H9 (cell line): ENCODE measurements around the gene B4GALNT4. TPM values are rescaled to one million over a fixed set of nuclear protein-coding genes. Genes with fewer than 3 reads are reported as not detected.

Experiments
- DNase-seq: peaks from one replicate; pipeline ENCODE4 v3.0.0-alpha.2; 2017
- H2AFZ ChIP-seq: one replicate; pipeline ENCODE4 v1.6.1; 2013; ENCODE audit warnings: mild to moderate bottlenecking, low read length, control low read depth, moderate library complexity
- H2AK5ac ChIP-seq: 2 replicates; pipeline ENCODE4 v1.6.1; 2013; ENCODE audit warnings: low read length, control low read depth, mixed read lengths; ENCODE audit not compliant: insufficient read length
- H2BK120ac ChIP-seq: one replicate; pipeline ENCODE4 v1.6.1; 2013; ENCODE audit warnings: low read depth, mild to moderate bottlenecking, low read length, control low read depth, inconsistent platforms; ENCODE audit not compliant: poor library complexity, severe bottlenecking
- H2BK12ac ChIP-seq: 2 replicates; pipeline ENCODE4 v1.6.1; 2013; ENCODE audit warnings: low read length, control low read depth, mixed read lengths, low read depth; ENCODE audit not compliant: insufficient read length
- H2BK15ac ChIP-seq: 2 replicates; pipeline ENCODE4 v1.6.1; 2013; ENCODE audit warnings: low read depth, low read length, control low read depth
- H2BK20ac ChIP-seq: one replicate; pipeline ENCODE4 v1.6.1; 2013; ENCODE audit warnings: low read depth, mild to moderate bottlenecking, low read length, control low read depth, inconsistent platforms; ENCODE audit not compliant: poor library complexity, severe bottlenecking
- H2BK5ac ChIP-seq: 2 replicates; pipeline ENCODE4 v1.6.1; 2013; ENCODE audit warnings: low read length, control low read depth, mixed read lengths; ENCODE audit not compliant: insufficient read length
- H3K14ac ChIP-seq: 2 replicates; pipeline ENCODE4 v1.6.1; 2013; ENCODE audit warnings: low read length, control low read depth; ENCODE audit not compliant: insufficient read depth
- H3K18ac ChIP-seq: 2 replicates; pipeline ENCODE4 v1.6.1; 2013; ENCODE audit warnings: low read depth, mild to moderate bottlenecking, mixed read lengths, low read length, control low read depth; ENCODE audit not compliant: insufficient read length
- H3K23ac ChIP-seq: 2 replicates; pipeline ENCODE4 v1.6.1; 2013; ENCODE audit warnings: low read length, control low read depth, mixed read lengths, low read depth; ENCODE audit not compliant: insufficient read length
- H3K23me2 ChIP-seq: 2 replicates; pipeline ENCODE4 v1.6.1; 2013; ENCODE audit warnings: low read depth, mild to moderate bottlenecking, mixed read lengths, low read length, control low read depth; ENCODE audit not compliant: insufficient read length, poor library complexity, severe bottlenecking
- H3K27ac ChIP-seq: 2 replicates; pipeline ENCODE4 v1.5.1; 2013; ENCODE audit warnings: low read length, control low read depth, mixed read lengths, low read depth; ENCODE audit not compliant: insufficient read length
- H3K27me3 ChIP-seq: 2 replicates; pipeline ENCODE4 v1.6.1; 2013; ENCODE audit warnings: low read length, control low read depth, inconsistent platforms; ENCODE audit not compliant: insufficient read depth
- H3K4ac ChIP-seq: 2 replicates; pipeline ENCODE4 v1.6.1; 2013; ENCODE audit warnings: low read depth, mild to moderate bottlenecking, control low read depth, inconsistent platforms, low read length, moderate library complexity
- H3K4me1 ChIP-seq: 2 replicates; pipeline ENCODE4 v1.6.1; 2013; ENCODE audit warnings: low read length, control low read depth, inconsistent platforms; ENCODE audit not compliant: insufficient read depth
- H3K4me2 ChIP-seq: 2 replicates; pipeline ENCODE4 v1.6.1; 2013; ENCODE audit warnings: low read length, control low read depth, mixed read lengths; ENCODE audit not compliant: insufficient read length, insufficient read depth
- H3K56ac ChIP-seq: 2 replicates; pipeline ENCODE4 v1.6.1; 2013; ENCODE audit warnings: low read depth, mild to moderate bottlenecking, mixed read lengths, low read length, control low read depth; ENCODE audit not compliant: insufficient read length
- H3K79me1 ChIP-seq: 2 replicates; pipeline ENCODE4 v1.6.1; 2013; ENCODE audit warnings: low read depth, mild to moderate bottlenecking, moderate library complexity, low read length, control low read depth, inconsistent platforms; ENCODE audit not compliant: insufficient read depth, poor library complexity, severe bottlenecking
- H3K79me2 ChIP-seq: 2 replicates; pipeline ENCODE4 v1.6.1; 2013; ENCODE audit warnings: low read length, control low read depth, inconsistent platforms; ENCODE audit not compliant: insufficient read depth
- H3K9ac ChIP-seq: 2 replicates; pipeline ENCODE4 v1.6.1; 2013; ENCODE audit warnings: low read length, control low read depth, mixed read lengths; ENCODE audit not compliant: insufficient read length; ENCODE audit errors: extremely low read depth
- H3K9me3 ChIP-seq: one replicate; pipeline ENCODE4 v1.6.1; 2013; ENCODE audit warnings: low read depth, low read length, inconsistent platforms; ENCODE audit not compliant: control insufficient read depth
- H3T11ph ChIP-seq: one replicate; pipeline ENCODE4 v1.6.1; 2013; ENCODE audit warnings: mild to moderate bottlenecking, low read length, control low read depth, inconsistent platforms
- H4K20me1 ChIP-seq: one replicate; pipeline ENCODE4 v1.6.1; 2013; ENCODE audit not compliant: control insufficient read depth, insufficient read length, insufficient read depth
- H4K5ac ChIP-seq: 2 replicates; pipeline ENCODE4 v1.6.1; 2013; ENCODE audit warnings: low read depth, mild to moderate bottlenecking, mixed read lengths, low read length, control low read depth; ENCODE audit not compliant: insufficient read length
- H4K8ac ChIP-seq: replicated peaks from 2 replicates; pipeline ENCODE4 v1.6.1; 2013; ENCODE audit warnings: low read length, control low read depth, mixed read lengths, low read depth; ENCODE audit not compliant: insufficient read length
- H4K91ac ChIP-seq: 2 replicates; pipeline ENCODE4 v1.6.1; 2013; ENCODE audit warnings: low read depth, mild to moderate bottlenecking, moderate library complexity, mixed read lengths, low read length, control low read depth; ENCODE audit not compliant: insufficient read length
- H3K27ac Mint-ChIP-seq, 3 experiments: 2 replicates in 2 of 3; 3 replicates in 1 of 3; pipeline ENCODE4 v1.8.0; 2020 to 2021; ENCODE audit warnings: mixed read lengths in 3 of 3, mild to moderate bottlenecking in 1 of 3, moderate library complexity in 1 of 3
- H3K27me3 Mint-ChIP-seq: 2 replicates; pipeline ENCODE4 v1.8.0; 2021; ENCODE audit warnings: low read depth, mild to moderate bottlenecking, moderate library complexity, mixed read lengths
- H3K36me3 Mint-ChIP-seq, 3 experiments: 2 replicates in 2 of 3; 3 replicates in 1 of 3; pipeline ENCODE4 v1.8.0; 2020 to 2021; ENCODE audit warnings: low read depth in 3 of 3, mixed read lengths in 3 of 3; ENCODE audit not compliant: insufficient read depth in 1 of 3
- H3K4me1 Mint-ChIP-seq, 2 experiments: 2 replicates each; pipeline ENCODE4 v1.8.0; 2020; ENCODE audit warnings: mixed read lengths in 2 of 2
- H3K4me3 Mint-ChIP-seq, 2 experiments: 2 replicates in 1 of 2; 3 replicates in 1 of 2; pipeline ENCODE4 v1.8.0; 2020 to 2021; ENCODE audit warnings: mild to moderate bottlenecking in 2 of 2, mixed read lengths in 2 of 2, moderate library complexity in 1 of 2
- H3K9me3 Mint-ChIP-seq, 2 experiments: 2 replicates in 1 of 2; 3 replicates in 1 of 2; pipeline ENCODE4 v1.8.0; 2020; ENCODE audit warnings: mild to moderate bottlenecking in 2 of 2, mixed read lengths in 2 of 2, moderate library complexity in 1 of 2
- WGBS: extraction: QIAGEN DNeasy Blood & Tissue Kit; methylation state at CpG from one replicate; pipeline ENCODE4 v1.1.7; 2013; ENCODE audit warnings: missing lambda C conversion rate, low lambda C conversion rate, mixed read lengths; ENCODE audit not compliant: insufficient read length; ENCODE audit errors: extremely low coverage; 5-methylcytosine and 5-hydroxymethylcytosine counted together
- total RNA-seq: library from RNA; stranded (reverse); gene quantifications from 2 replicates; pipeline ENCODE4 v1.2.1, GENCODE V29; 2021
- TF ChIP-seq, protein P1 (sequence below): fragments of 200-600 bp; sonication (generic); conservative IDR thresholded peaks from 3 replicates; pipeline ENCODE4 v1.8.0; 2021; ENCODE audit warnings: antibody characterized with exemption, mild to moderate bottlenecking

B4GALNT4 gene
- total RNA-seq, 1 experiment from 2014 or later = 105 TPM

DNA sequence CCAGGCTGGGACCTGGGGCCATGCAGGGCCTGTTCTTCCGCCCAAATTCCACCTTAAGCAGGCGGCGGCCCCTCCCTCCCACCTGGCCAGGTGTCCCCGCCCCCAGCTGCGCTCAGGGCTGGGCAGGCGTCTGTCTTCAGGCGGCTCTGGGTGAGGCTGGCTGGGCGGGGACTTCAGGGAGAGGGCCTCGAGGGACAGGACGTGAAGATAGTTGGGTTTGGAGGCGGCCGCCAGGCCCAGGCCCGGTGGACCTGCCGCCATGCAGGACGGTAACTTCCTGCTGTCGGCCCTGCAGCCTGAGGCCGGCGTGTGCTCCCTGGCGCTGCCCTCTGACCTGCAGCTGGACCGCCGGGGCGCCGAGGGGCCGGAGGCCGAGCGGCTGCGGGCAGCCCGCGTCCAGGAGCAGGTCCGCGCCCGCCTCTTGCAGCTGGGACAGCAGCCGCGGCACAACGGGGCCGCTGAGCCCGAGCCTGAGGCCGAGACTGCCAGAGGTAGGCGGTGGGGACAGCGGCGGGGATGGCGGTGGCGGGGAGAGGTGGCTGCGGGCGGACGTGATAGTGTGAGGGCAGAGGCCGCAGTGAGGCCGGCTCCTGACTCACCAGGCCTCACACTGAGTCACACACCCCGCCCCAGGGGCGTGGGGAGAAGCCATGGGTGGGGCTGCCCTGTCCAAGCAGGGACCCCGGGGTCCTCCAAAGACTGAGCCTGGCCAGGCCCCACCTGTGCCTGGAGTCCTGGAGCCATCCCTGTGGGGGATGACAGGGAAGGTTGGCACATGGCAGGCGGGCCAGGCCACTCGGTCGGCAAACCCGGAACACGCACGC is 24.9 kb downstream of the B4GALNT4 start, which contains the start of gene PKP3:
Gene PKP3, plus strand, starts transcription at position 176 of the 824 bp plus-strand sequence. Its CDS starts 84 bp downstream, at position 260.
- Mint-ChIP-seq H3K27ac (no peak within 1 kb of the TSS), H3K36me3 (peaks cover 2 to 12% (median 12%) of the 10 kb centered on the region in 3 experiments; a peak in 6 of 7 replicates), H3K4me3 (peak within 1 kb of the TSS in 1 of 2 experiments; percentile 71; a peak in 2 of 5 replicates), H3K27me3 (no peaks in the 10 kb centered on the region), H3K4me1 (peaks cover 4 to 13% of the 10 kb centered on the region in 2 experiments), H3K9me3 (peaks cover 4 to 9% of the 10 kb centered on the region in 2 experiments)
- H4K91ac ChIP-seq = no peak within 1 kb of the TSS
- peak; percentile 88 for DNase-seq
- no peak within 1 kb of the TSS for H2AFZ ChIP-seq
- H4K8ac ChIP-seq = no peak within 1 kb of the TSS
- no peak within 1 kb of the TSS for H2BK15ac ChIP-seq
- peak within 1 kb of the TSS; percentile 63; the same call in 1 of the 2 replicates for H3K14ac ChIP-seq
- no peaks in the 10 kb centered on the region for H3K27me3 ChIP-seq
- H3K79me1 ChIP-seq = no peaks in the 10 kb centered on the region
- no peak within 1 kb of the TSS for H4K5ac ChIP-seq
- H3K9me3 ChIP-seq = no peaks in the 10 kb centered on the region
- no peak within 1 kb of the TSS for H3K18ac ChIP-seq
- no CpG with 5 or more reads among the region's 57 CpGs for WGBS
- no peak within 1 kb of the TSS for H2AK5ac ChIP-seq
- TF ChIP-seq, protein P1, sequence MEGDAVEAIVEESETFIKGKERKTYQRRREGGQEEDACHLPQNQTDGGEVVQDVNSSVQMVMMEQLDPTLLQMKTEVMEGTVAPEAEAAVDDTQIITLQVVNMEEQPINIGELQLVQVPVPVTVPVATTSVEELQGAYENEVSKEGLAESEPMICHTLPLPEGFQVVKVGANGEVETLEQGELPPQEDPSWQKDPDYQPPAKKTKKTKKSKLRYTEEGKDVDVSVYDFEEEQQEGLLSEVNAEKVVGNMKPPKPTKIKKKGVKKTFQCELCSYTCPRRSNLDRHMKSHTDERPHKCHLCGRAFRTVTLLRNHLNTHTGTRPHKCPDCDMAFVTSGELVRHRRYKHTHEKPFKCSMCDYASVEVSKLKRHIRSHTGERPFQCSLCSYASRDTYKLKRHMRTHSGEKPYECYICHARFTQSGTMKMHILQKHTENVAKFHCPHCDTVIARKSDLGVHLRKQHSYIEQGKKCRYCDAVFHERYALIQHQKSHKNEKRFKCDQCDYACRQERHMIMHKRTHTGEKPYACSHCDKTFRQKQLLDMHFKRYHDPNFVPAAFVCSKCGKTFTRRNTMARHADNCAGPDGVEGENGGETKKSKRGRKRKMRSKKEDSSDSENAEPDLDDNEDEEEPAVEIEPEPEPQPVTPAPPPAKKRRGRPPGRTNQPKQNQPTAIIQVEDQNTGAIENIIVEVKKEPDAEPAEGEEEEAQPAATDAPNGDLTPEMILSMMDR = no peak
- no peaks in the 10 kb centered on the region for H3K23me2 ChIP-seq
- H3K79me2 ChIP-seq = no peaks in the 10 kb centered on the region
- H3T11ph ChIP-seq = no peak within 1 kb of the TSS
- no peak within 1 kb of the TSS for H2BK12ac ChIP-seq
- no peak within 1 kb of the TSS for H3K9ac ChIP-seq
- H3K56ac ChIP-seq = no peak within 1 kb of the TSS
- H3K4me1 ChIP-seq = no peaks in the 10 kb centered on the region; the same call in 1 of the 2 replicates
- H3K4ac ChIP-seq = no peak within 1 kb of the TSS
- no peak within 1 kb of the TSS for H2BK20ac ChIP-seq
- H3K23ac ChIP-seq = no peak within 1 kb of the TSS
- peak within 1 kb of the TSS; percentile 31 for H3K4me2 ChIP-seq
- peaks cover 2% of the 10 kb centered on the region for H4K20me1 ChIP-seq
- H3K27ac ChIP-seq = no peak within 1 kb of the TSS
- no peak within 1 kb of the TSS for H2BK5ac ChIP-seq
- no peak within 1 kb of the TSS for H2BK120ac ChIP-seq
